ENCODE measurements around the gene PPM1L.

PPM1L gene

GRCh38 chr3:160773722-160774121, 17.7 kb downstream of the PPM1L start:
- in situ Hi-C loops (cut with MboI; ENCODE audit: low pct_unique_long_range_greater_than_20kb, low sequenced_read_pairs, unreplicated experiment) = no loop called here
- DNase-seq (ENCODE audit: low spot score) = no peak
- no peak for TF ChIP-seq CTCF (IDR thresholded peaks at IDR 0.05; ENCODE audit: extremely low read depth, insufficient read depth, missing control alignments)

GRCh38 chr3:160774172-160774571, 18.1 kb downstream of the PPM1L start:
- in situ Hi-C loops (cut with MboI; ENCODE audit: low pct_unique_long_range_greater_than_20kb, low sequenced_read_pairs, unreplicated experiment) = no loop called here
- no peak for DNase-seq (ENCODE audit: low spot score)
- TF ChIP-seq CTCF (IDR thresholded peaks at IDR 0.05; ENCODE audit: extremely low read depth, insufficient read depth, missing control alignments) = no peak

- in situ Hi-C loops (cut with MboI; ENCODE audit: low pct_unique_long_range_greater_than_20kb, low sequenced_read_pairs, unreplicated experiment) = no loop called here
- DNase-seq (ENCODE audit: low spot score) = no peak
- no peak for TF ChIP-seq CTCF (IDR thresholded peaks at IDR 0.05; ENCODE audit: extremely low read depth, insufficient read depth, missing control alignments)
These were observed 22.4 kb downstream of the PPM1L start for GRCh38 chr3:160778480-160778879.

- TF ChIP-seq CTCF (IDR thresholded peaks at IDR 0.05; ENCODE audit: extremely low read depth, insufficient read depth, missing control alignments) = no peak
- DNase-seq (ENCODE audit: low spot score) = no peak
- in situ Hi-C loops (cut with MboI; ENCODE audit: low pct_unique_long_range_greater_than_20kb, low sequenced_read_pairs, unreplicated experiment) = no loop called here
These were observed 23.0 kb downstream of the PPM1L start for GRCh38 chr3:160779040-160779439.

- TF ChIP-seq CTCF (IDR thresholded peaks at IDR 0.05; ENCODE audit: extremely low read depth, insufficient read depth, missing control alignments) = no peak
- DNase-seq (ENCODE audit: low spot score) = no peak
- in situ Hi-C loops (cut with MboI; ENCODE audit: low pct_unique_long_range_greater_than_20kb, low sequenced_read_pairs, unreplicated experiment) = no loop called here
These were observed 24.2 kb downstream of the PPM1L start for GRCh38 chr3:160780245-160780644.

GRCh38 chr3:160781402-160781801, 25.4 kb downstream of the PPM1L start:
- no peak for DNase-seq (ENCODE audit: low spot score)
- in situ Hi-C loops (cut with MboI; ENCODE audit: low pct_unique_long_range_greater_than_20kb, low sequenced_read_pairs, unreplicated experiment) = no loop called here
- TF ChIP-seq CTCF (IDR thresholded peaks at IDR 0.05; ENCODE audit: extremely low read depth, insufficient read depth, missing control alignments) = no peak

GRCh38 chr3:160781863-160782262, 25.8 kb downstream of the PPM1L start:
- no peak for TF ChIP-seq CTCF (IDR thresholded peaks at IDR 0.05; ENCODE audit: extremely low read depth, insufficient read depth, missing control alignments)
- in situ Hi-C loops (cut with MboI; ENCODE audit: low pct_unique_long_range_greater_than_20kb, low sequenced_read_pairs, unreplicated experiment) = no loop called here

More at GRCh38 chr3:160781863-160782262, 25.8 kb downstream of the PPM1L start:
- no peak for DNase-seq (ENCODE audit: low spot score)
